ENCODE data around the gene IMPA2.
A peak's percentile ranks its signal among the peaks of the same experiment; 100 is the strongest.

The IMPA2 gene

DNA sequence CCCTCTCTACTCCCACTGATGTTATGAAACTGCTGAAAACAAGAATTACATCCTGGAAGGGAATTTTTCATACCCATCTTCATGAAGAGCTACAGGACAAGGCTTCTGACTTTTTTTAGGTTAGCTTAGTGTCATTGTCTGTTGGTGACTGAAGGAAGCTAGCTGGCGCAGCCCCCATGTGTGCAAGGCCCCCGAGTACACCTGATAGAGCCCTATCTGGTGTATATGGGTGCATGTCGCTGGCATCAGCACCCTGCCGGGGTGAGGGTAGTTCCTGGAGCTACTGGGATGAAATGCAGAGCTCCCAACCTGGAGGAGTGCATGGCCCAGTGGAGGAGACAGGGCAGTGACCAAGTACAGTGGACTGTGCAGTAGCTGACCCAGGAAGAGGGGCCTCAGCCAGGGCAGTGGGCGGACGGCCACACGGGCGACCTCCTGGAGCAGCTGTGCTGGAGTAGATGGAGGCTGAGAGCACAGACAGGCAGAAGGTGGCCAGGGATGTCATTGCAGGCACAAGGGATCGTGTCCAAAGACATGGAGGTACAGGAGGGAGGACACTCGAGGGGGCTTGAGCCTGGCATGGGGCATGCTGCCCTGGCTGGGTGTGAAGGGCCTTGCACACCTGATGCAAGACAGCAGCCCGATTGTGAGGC, 12.1 kb downstream of the IMPA2 start:
- ATAC-seq (ENCODE audit: low read depth): no peak
- Histone ChIP-seq H3K27me3 (ENCODE audit: insufficient read depth, poor library complexity, severe bottlenecking) (no peaks in the 10 kb centered on the region), H3K4me1 (ENCODE audit: insufficient read depth, poor library complexity, severe bottlenecking) (peaks cover 10% of the 10 kb centered on the region), H3K9me3 (ENCODE audit: severe bottlenecking) (no peaks in the 10 kb centered on the region), H3K4me3 (ENCODE audit: severe bottlenecking) (no peak overlapping the region), H3K27ac (ENCODE audit: poor library complexity, severe bottlenecking) (no peak overlapping the region), H3K36me3 (ENCODE audit: low read depth) (no peaks in the 10 kb centered on the region)
- DNase-seq (ENCODE audit: low spot score): no peak
- TF ChIP-seq, protein P1, sequence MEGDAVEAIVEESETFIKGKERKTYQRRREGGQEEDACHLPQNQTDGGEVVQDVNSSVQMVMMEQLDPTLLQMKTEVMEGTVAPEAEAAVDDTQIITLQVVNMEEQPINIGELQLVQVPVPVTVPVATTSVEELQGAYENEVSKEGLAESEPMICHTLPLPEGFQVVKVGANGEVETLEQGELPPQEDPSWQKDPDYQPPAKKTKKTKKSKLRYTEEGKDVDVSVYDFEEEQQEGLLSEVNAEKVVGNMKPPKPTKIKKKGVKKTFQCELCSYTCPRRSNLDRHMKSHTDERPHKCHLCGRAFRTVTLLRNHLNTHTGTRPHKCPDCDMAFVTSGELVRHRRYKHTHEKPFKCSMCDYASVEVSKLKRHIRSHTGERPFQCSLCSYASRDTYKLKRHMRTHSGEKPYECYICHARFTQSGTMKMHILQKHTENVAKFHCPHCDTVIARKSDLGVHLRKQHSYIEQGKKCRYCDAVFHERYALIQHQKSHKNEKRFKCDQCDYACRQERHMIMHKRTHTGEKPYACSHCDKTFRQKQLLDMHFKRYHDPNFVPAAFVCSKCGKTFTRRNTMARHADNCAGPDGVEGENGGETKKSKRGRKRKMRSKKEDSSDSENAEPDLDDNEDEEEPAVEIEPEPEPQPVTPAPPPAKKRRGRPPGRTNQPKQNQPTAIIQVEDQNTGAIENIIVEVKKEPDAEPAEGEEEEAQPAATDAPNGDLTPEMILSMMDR (IDR thresholded peaks at IDR 0.05; ENCODE audit: poor library complexity, severe bottlenecking): no peak

DNA sequence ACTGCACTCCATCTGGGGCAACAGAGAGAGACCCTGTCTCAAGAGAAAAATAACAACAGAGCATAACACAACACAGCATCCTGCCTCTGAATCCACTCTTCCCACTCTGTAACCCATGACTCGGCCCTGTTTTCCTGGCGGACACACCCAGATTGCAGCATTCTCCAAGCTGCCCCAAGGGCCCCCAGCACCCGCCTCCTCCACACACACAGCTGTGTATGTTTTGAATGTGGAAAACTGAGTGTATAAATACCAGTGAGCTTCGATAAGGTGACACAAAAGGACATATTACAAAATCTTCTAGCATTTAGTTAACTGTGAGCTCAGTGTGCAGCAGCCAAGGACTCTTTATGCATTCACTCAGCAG, 13.0 kb downstream of the IMPA2 start:
- no peaks in the 10 kb centered on the region for H3K27me3 ChIP-seq (ENCODE audit: insufficient read depth, poor library complexity, severe bottlenecking)
- peaks cover 10% of the 10 kb centered on the region for H3K4me1 ChIP-seq (ENCODE audit: insufficient read depth, poor library complexity, severe bottlenecking)
- no peaks in the 10 kb centered on the region for H3K9me3 ChIP-seq (ENCODE audit: severe bottlenecking)
- H3K4me3 ChIP-seq (ENCODE audit: severe bottlenecking): no peak overlapping the region
- DNase-seq (ENCODE audit: low spot score): no peak
- peak; percentile 73 for ATAC-seq (ENCODE audit: low read depth)
- TF ChIP-seq, protein P1 (IDR thresholded peaks at IDR 0.05; ENCODE audit: poor library complexity, severe bottlenecking): no peak
- no peaks in the 10 kb centered on the region for H3K36me3 ChIP-seq (ENCODE audit: low read depth)
- no peak overlapping the region for H3K27ac ChIP-seq (ENCODE audit: poor library complexity, severe bottlenecking)

DNA sequence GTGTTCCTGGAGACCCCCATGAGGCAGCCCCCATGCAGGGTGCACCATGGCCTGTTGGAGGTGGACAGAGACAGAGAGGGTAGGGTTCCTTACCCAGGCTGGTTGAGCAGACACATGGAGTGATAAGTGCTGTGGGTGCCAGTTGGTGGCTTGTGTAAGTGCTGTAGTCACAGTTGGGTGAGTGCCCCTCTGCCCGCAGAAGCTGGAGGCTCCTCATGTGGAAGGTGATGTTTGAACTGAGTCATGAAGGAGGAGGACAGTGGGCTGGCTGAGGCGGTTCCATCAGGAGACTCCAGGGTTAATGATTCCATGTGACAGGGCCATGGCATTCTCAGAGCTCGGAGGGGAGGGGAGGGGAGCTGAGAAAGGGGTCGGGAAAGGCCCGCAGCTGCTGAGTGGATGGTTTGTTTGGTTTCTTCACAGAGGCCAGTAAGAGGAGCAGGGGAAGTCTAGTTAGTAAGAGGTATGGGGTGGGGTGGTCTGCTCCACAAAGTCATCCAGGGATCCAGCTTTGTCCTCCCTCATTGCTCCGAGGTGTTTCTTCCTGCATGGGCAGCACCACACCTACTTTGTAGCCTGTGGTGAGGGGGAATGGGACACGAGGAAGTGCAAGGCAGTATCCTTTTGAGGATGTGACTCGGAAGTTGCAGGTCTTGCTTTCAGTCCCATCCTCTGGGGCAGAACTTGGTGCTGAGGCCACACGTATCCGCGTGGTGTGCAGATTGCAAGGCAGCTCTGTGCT, 13.6 kb downstream of the IMPA2 start:
- Histone ChIP-seq H3K4me1 (ENCODE audit: insufficient read depth, poor library complexity, severe bottlenecking) (peaks cover 10% of the 10 kb centered on the region), H3K4me3 (ENCODE audit: severe bottlenecking) (no peak overlapping the region), H3K9me3 (ENCODE audit: severe bottlenecking) (no peaks in the 10 kb centered on the region), H3K27ac (ENCODE audit: poor library complexity, severe bottlenecking) (no peak overlapping the region), H3K27me3 (ENCODE audit: insufficient read depth, poor library complexity, severe bottlenecking) (no peaks in the 10 kb centered on the region), H3K36me3 (ENCODE audit: low read depth) (no peaks in the 10 kb centered on the region)
- TF ChIP-seq, protein P1 (IDR thresholded peaks at IDR 0.05; ENCODE audit: poor library complexity, severe bottlenecking): no peak
- DNase-seq (ENCODE audit: low spot score) (no peak), ATAC-seq (ENCODE audit: low read depth) (peak; percentile 35; the same call in 2 of the 3 replicates)

DNA sequence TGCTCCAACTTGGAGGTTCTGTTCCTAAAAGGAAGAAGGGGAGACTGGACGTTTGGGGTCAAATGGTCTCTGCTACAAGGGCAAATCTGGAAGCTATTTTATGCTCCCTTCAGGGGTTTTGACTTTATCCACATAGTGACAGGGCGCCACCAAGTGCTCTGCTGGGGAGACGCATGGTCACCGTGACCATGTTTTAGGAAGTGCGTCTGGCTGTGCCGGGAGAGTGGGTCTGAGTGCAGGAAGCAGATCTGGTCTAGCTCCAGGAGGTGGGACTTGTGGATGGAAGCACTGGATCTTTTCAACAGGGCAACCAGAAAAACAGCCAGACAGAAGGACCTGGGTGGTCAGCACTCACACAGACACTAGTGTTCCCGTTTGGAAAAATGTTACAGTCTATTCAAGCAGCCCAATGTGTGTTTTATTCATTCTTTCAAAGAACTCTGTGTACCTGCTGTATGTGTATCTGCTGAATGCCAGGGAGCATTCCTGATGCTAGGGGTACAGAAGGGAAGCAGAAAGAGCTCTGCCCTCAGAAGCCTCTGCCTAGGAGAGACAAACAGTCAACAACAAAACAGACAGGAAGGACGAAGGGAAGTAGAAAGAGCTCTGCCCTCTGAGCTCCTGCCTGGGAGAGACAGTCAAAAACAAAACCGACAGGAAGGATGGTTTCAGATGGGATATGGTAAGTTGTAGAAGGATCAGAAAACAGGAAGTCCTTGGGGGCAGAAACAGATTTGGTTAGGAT, 14.3 kb downstream of the IMPA2 start:
- no peaks in the 10 kb centered on the region for H3K36me3 ChIP-seq (ENCODE audit: low read depth)
- TF ChIP-seq, protein P1 (IDR thresholded peaks at IDR 0.05; ENCODE audit: poor library complexity, severe bottlenecking): peak; percentile 65
- H3K4me1 ChIP-seq (ENCODE audit: insufficient read depth, poor library complexity, severe bottlenecking): peaks cover 10% of the 10 kb centered on the region
- H3K27me3 ChIP-seq (ENCODE audit: insufficient read depth, poor library complexity, severe bottlenecking): no peaks in the 10 kb centered on the region
- no peak for DNase-seq (ENCODE audit: low spot score)
- no peak overlapping the region for H3K27ac ChIP-seq (ENCODE audit: poor library complexity, severe bottlenecking)
- H3K9me3 ChIP-seq (ENCODE audit: severe bottlenecking): no peaks in the 10 kb centered on the region
- peak; percentile 60 for ATAC-seq (ENCODE audit: low read depth)
- no peak overlapping the region for H3K4me3 ChIP-seq (ENCODE audit: severe bottlenecking)

Data from RWPE2 (cell line).